Endothelial cell of umbilical vein (primary cell): ENCODE measurements around the gene BEND3. TPM values are rescaled to one million over a fixed set of nuclear protein-coding genes. Genes with fewer than 3 reads are reported as not detected.

Experiments
- BruUV-seq: library from RNA; stranded (reverse); fragments of 400-500 nt; replicated peaks from 2 replicates; lab custom pipeline; 2021; lab: Mats Ljungman, UMichigan
- CTCF ChIA-PET: fragments of 300-600, 350-600 bp; sonication (Branson Sonifier 250); formaldehyde crosslinking; loops from one replicate; lab custom pipeline; 2021; ENCODE audit warnings: antibody characterized with exemption, inconsistent platforms; lab: Charles Lee
- POLR2A ChIA-PET: fragments of 300-600, 350-600 bp; sonication (Branson Sonifier 250); formaldehyde crosslinking; loops from one replicate; lab custom pipeline; 2021; ENCODE audit warnings: antibody characterized with exemption, inconsistent platforms; lab: Charles Lee
- DNase-seq: peaks from one replicate; pipeline ENCODE4 v3.0.0-alpha.2; 2011; ENCODE audit warnings: low read depth, low spot score
- FAIRE-seq: peaks from 2 replicates; lab custom pipeline; 2011; peaks lifted over from hg19 to GRCh38; lab: Jason Lieb, UNC
- H2AFZ ChIP-seq: 2 replicates; pipeline ENCODE4 v1.6.0; 2012; ENCODE audit warnings: low read depth, low read length, control low read depth, inconsistent platforms
- H3K27ac ChIP-seq: 2 replicates; pipeline ENCODE4 v1.5.1; 2011; ENCODE audit warnings: low read depth, mild to moderate bottlenecking, control low read depth, low read length, moderate library complexity; ENCODE audit not compliant: insufficient read depth
- H3K27me3 ChIP-seq, 2 experiments: 2 replicates each; pipeline versions ENCODE4 v1.6.0 to v1.6.1; 2011; ENCODE audit warnings: low read length in 2 of 2, mixed read lengths in 1 of 2; ENCODE audit not compliant: control insufficient read depth in 2 of 2, insufficient read depth in 2 of 2
- H3K36me3 ChIP-seq, 2 experiments: 2 replicates in 1 of 2; 3 replicates in 1 of 2; pipeline ENCODE4 v1.5.1; 2011; ENCODE audit warnings: low read length in 2 of 2, mild to moderate bottlenecking in 1 of 2, moderate library complexity in 1 of 2; ENCODE audit not compliant: control insufficient read depth in 2 of 2, insufficient read depth in 2 of 2; ENCODE audit errors: extremely low read depth in 1 of 2
- H3K4me1 ChIP-seq: 3 replicates; pipeline ENCODE4 v1.5.1; 2011; ENCODE audit warnings: mild to moderate bottlenecking, low read length; ENCODE audit not compliant: control insufficient read depth, insufficient read depth; ENCODE audit errors: extremely low read depth
- H3K4me2 ChIP-seq: 2 replicates; pipeline ENCODE4 v1.6.1; 2011; ENCODE audit warnings: low read length, control low read depth, mixed read lengths; ENCODE audit not compliant: insufficient read depth
- H3K4me3 ChIP-seq, 3 experiments: fragments of 200-600 bp in 1 of 3; sonication (generic), shearing (Covaris generic) in 1 of 3; replicated peaks in 1 of 3; 2 replicates each; pipeline ENCODE4 v1.5.1; 2011 to 2016; ENCODE audit warnings: control low read depth in 3 of 3, low read length in 3 of 3, mild to moderate bottlenecking in 2 of 3, inconsistent platforms in 1 of 3, low read depth in 1 of 3, moderate library complexity in 1 of 3; ENCODE audit not compliant: insufficient read depth in 1 of 3
- H3K79me2 ChIP-seq: 2 replicates; pipeline ENCODE4 v1.6.0; 2012; ENCODE audit warnings: low read length, inconsistent platforms; ENCODE audit not compliant: control insufficient read depth, insufficient read depth
- H3K9ac ChIP-seq: replicated peaks from 2 replicates; pipeline ENCODE3; 2011; ENCODE audit warnings: low read length, control low read depth; ENCODE audit not compliant: insufficient read depth; ENCODE audit errors: extremely low read depth
- H3K9me1 ChIP-seq: replicated peaks from 3 replicates; pipeline ENCODE4 v1.6.0; 2011; ENCODE audit warnings: mild to moderate bottlenecking, low read length; ENCODE audit not compliant: control insufficient read depth, insufficient read depth; ENCODE audit errors: extremely low read depth
- H3K9me3 ChIP-seq: replicated peaks from 2 replicates; pipeline ENCODE4 v1.5.1; 2012; ENCODE audit warnings: low read length, inconsistent platforms; ENCODE audit not compliant: control insufficient read depth, insufficient read depth
- H4K20me1 ChIP-seq: replicated peaks from 2 replicates; pipeline ENCODE3; 2011; ENCODE audit warnings: mild to moderate bottlenecking, low read length; ENCODE audit not compliant: control insufficient read depth, insufficient read depth; ENCODE audit errors: extremely low read depth
- EZH2 ChIP-seq: IDR thresholded peaks from 2 replicates; pipeline ENCODE4 v1.6.1; 2012; ENCODE audit warnings: borderline replicate concordance, low read depth, mild to moderate bottlenecking, moderate library complexity, low read length, inconsistent platforms; ENCODE audit not compliant: severe bottlenecking
- FOS ChIP-seq: IDR thresholded peaks from 2 replicates; pipeline ENCODE4 v1.6.1; 2011; ENCODE audit warnings: mild to moderate bottlenecking, low read length, moderate library complexity, borderline replicate concordance; ENCODE audit not compliant: insufficient read depth
- JUN ChIP-seq: IDR thresholded peaks from 2 replicates; pipeline ENCODE4 v1.6.1; 2011; ENCODE audit warnings: borderline replicate concordance, low read depth; ENCODE audit not compliant: insufficient read length, insufficient read depth
- MAX ChIP-seq: IDR thresholded peaks from 2 replicates; pipeline ENCODE4 v1.6.1; 2011; ENCODE audit not compliant: insufficient read depth, insufficient read length
- POLR2A ChIP-seq: IDR thresholded peaks from 2 replicates; pipeline ENCODE4 v1.6.1; 2012; ENCODE audit warnings: low read depth, mild to moderate bottlenecking, control low read depth, low read length
- POLR2AphosphoS5 ChIP-seq: IDR thresholded peaks from 2 replicates; pipeline ENCODE4 v1.6.1; 2012; ENCODE audit warnings: low read depth, mild to moderate bottlenecking, control low read depth, low read length, moderate library complexity; ENCODE audit not compliant: insufficient read depth
- dilution Hi-C: fragments of 300-500 bp; cut with MboI; formaldehyde crosslinking; loops from one replicate; pipeline ENCODE4 v1.15.0; 2019; ENCODE audit warnings: low sequenced_read_pairs; ENCODE audit not compliant: extremely low pct_ligation_motif_present
- intact Hi-C: fragments of 100-400 bp; cut with micrococcal nuclease; formaldehyde crosslinking; loops from one replicate; pipeline ENCODE4 v1.10.0; 2022
- polyA plus RNA-seq, 4 experiments: library from polyadenylated mRNA; depleted of rRNA in 3 of 4; stranded (reverse) in 3 of 4; unstranded in 1 of 4; fragments of >200 nt; gene quantifications; 2 replicates each; pipeline versions ENCODE4 v1.2.1 to v1.2.3, GENCODE V29; 2011 to 2012; ENCODE audit warnings: missing spikeins in 1 of 4
- total RNA-seq: library from RNA; stranded (reverse); gene quantifications from 2 replicates; pipeline ENCODE4 v1.2.3, GENCODE V29; 2021

BEND3 gene
- total and polyA plus RNA-seq, 2 donors (not counting 3 experiments of a cell fraction or from before 2014, with no cell fraction given): 1.6 to 4.8 TPM

DNA sequence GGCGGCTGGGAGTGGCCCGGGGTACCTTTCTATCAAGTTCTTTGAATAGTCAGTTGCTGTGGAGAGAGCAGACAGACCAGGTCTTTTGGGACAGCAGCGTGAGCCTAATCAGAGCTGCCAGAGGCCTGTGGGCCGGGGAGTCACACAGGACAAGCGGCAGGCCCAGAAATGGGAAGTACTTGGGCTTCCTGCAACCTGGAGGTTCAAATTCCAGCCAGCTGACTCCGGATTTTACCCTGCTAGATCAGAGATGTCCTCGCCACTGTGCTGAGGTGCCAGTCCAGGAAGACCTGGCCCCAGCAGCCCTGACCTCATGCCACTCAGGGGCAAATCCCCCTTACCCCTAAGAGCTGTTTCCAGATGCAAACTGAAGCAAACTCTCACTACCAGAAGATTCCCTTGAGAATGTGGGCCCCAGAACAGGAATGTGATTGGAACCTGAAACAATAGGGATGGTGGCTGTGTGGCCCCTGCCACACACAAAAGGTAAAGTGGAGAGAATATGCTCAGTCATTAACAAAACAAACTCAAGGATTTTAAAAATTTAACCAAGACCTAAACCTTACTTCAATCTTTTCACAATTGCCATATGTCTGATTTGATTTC is 9.7 kb downstream of the BEND3 start:
- Histone ChIP-seq H3K9ac (no peak overlapping the region), H3K27ac (no peak overlapping the region), H3K9me1 (no peaks in the 10 kb centered on the region), H3K4me3 (no peak overlapping the region), H3K36me3 (no peaks in the 10 kb centered on the region), H3K79me2 (no peaks in the 10 kb centered on the region), H4K20me1 (no peaks in the 10 kb centered on the region), H3K9me3 (no peaks in the 10 kb centered on the region), H3K4me2 (no peak overlapping the region), H3K27me3 (no peaks in the 10 kb centered on the region), H3K4me1 (no peaks in the 10 kb centered on the region), H2AFZ (no peak overlapping the region)
- ChIA-PET CTCF (interaction anchor here (0.8 to 1.5 kb wide), 3 partner anchors 8 to 1386 kb away, joined by 3 to 6 read pairs (median 3); no protein-coding TSS in a partner anchor), POLR2A (no interaction called here)
- intact Hi-C loops (no loop called here), dilution Hi-C loops (no loop called here)
- BruUV-seq: no TSS peak
- DNase-seq (peak; percentile 25), FAIRE-seq (no peak)
- TF ChIP-seq EZH2 (no peak), FOS (no peak), JUN (no peak), MAX (no peak), POLR2A (no peak)

- dilution Hi-C loops: no loop called here
- H3K36me3 ChIP-seq: no peaks in the 10 kb centered on the region
- no peaks in the 10 kb centered on the region for H3K4me1 ChIP-seq
- no peak overlapping the region for H3K27ac ChIP-seq
- intact Hi-C loops: no loop called here
- no peak for TF ChIP-seq POLR2A
- no peak for TF ChIP-seq POLR2AphosphoS5
- no peak for TF ChIP-seq FOS
- no TSS peak for BruUV-seq
- ChIA-PET CTCF (interaction anchor here (2.0 kb wide), 1 partner anchor 11 kb away, joined by 15 read pairs; no protein-coding TSS in a partner anchor), POLR2A (no interaction called here)
- H3K9me3 ChIP-seq: no peaks in the 10 kb centered on the region
- FAIRE-seq (no peak), DNase-seq (no peak)
- H3K4me2 ChIP-seq: no peak overlapping the region
- H3K27me3 ChIP-seq: no peaks in the 10 kb centered on the region
- H3K9ac ChIP-seq: no peak overlapping the region
- H4K20me1 ChIP-seq: no peaks in the 10 kb centered on the region
- H3K9me1 ChIP-seq: no peaks in the 10 kb centered on the region
- no peaks in the 10 kb centered on the region for H3K79me2 ChIP-seq
- no peak overlapping the region for H2AFZ ChIP-seq
- H3K4me3 ChIP-seq: no peak overlapping the region
Observed at GRCh38 chr6:107103082-107103481, 12.2 kb downstream of the BEND3 start.
